Loucy (cell line): ENCODE results near the gene TTYH2.

ENCODE experiments used
- CTCF ChIP-seq: fragments of 200-600 bp; sonication (generic); conservative IDR thresholded peaks from 2 replicates; pipeline ENCODE4 v1.5.1; 2014; ENCODE audit warnings: mild to moderate bottlenecking, antibody characterized with exemption, low read length
- EZH2phosphoT487 ChIP-seq: fragments of 200-600 bp; IDR thresholded peaks from 2 replicates; pipeline ENCODE4 v1.6.1; 2018; ENCODE audit warnings: antibody characterized with exemption, mild to moderate bottlenecking, moderate library complexity, borderline replicate concordance

- no peak for TF ChIP-seq CTCF
- TF ChIP-seq EZH2phosphoT487, result no peak
Measured at GRCh38 chr17:74280093-74280513, 66.7 kb downstream of the TTYH2 start.
